ENCODE data around the gene MAMSTR. TPM values are rescaled to one million over a fixed set of nuclear protein-coding genes. Genes with fewer than 3 reads are reported as not detected.
"Not testable (repeated sequence)": the region's sequence is repeated elsewhere in the genome, so short reads cannot be mapped to it uniquely, and the experiment has no call there.

The MAMSTR gene
- polyA plus RNA-seq, 3 donors from 2014 or later, result 0.17 to 1.1 TPM; not detected in 1

GRCh38 chr19:48708471-48708870 is 11.1 kb downstream of the MAMSTR start:
- Mint-ChIP-seq H3K36me3 (peaks cover 4 to 9% (median 4%) of the 10 kb centered on the region in 3 donors), H3K9me3 (no peaks in the 10 kb centered on the region), H3K27me3 (ENCODE audit: low read depth in 3 of 3) (peaks cover 0 to 2% (median 0%) of the 10 kb centered on the region in 3 donors), H3K4me3 (no peak overlapping the region), H3K4me1 (peaks cover 0 to 2% of the 10 kb centered on the region in 2 donors), H3K27ac (no peak overlapping the region)
- no peak for DNase-seq

- Mint-ChIP-seq H3K4me3 (no peak overlapping the region), H3K4me1 (no peaks in the 10 kb centered on the region), H3K36me3 (peaks cover 4 to 19% (median 9%) of the 10 kb centered on the region in 3 donors), H3K27me3 (ENCODE audit: low read depth in 3 of 3) (peaks cover 0 to 2% (median 0%) of the 10 kb centered on the region in 3 donors), H3K9me3 (no peaks in the 10 kb centered on the region), H3K27ac (no peak overlapping the region)
- no peak for DNase-seq
Observed at GRCh38 chr19:48705431-48705830, 14.1 kb downstream of the MAMSTR start.

- H3K4me3 Mint-ChIP-seq, result no peak overlapping the region
- H3K9me3 Mint-ChIP-seq, result no peaks in the 10 kb centered on the region
- peaks cover 0 to 5% (median 1%) of the 10 kb centered on the region in 3 donors for H3K27me3 Mint-ChIP-seq (ENCODE audit: low read depth in 3 of 3)
- H3K4me1 Mint-ChIP-seq, result no peaks in the 10 kb centered on the region
- no peak overlapping the region for H3K27ac Mint-ChIP-seq
- DNase-seq, result no peak
- H3K36me3 Mint-ChIP-seq, result peaks cover 4 to 19% (median 13%) of the 10 kb centered on the region in 3 donors
Observed at GRCh38 chr19:48703316-48703715, 16.2 kb downstream of the MAMSTR start.

- no peaks in the 10 kb centered on the region for H3K9me3 Mint-ChIP-seq
- H3K4me3 Mint-ChIP-seq, result no peak overlapping the region
- no peak overlapping the region for H3K27ac Mint-ChIP-seq
- H3K4me1 Mint-ChIP-seq, result no peaks in the 10 kb centered on the region
- DNase-seq, result no peak
- H3K36me3 Mint-ChIP-seq, result peaks cover 4 to 19% (median 13%) of the 10 kb centered on the region in 3 donors
- H3K27me3 Mint-ChIP-seq (ENCODE audit: low read depth in 3 of 3), result peaks cover 0 to 3% (median 1%) of the 10 kb centered on the region in 3 donors
Observed at GRCh38 chr19:48702701-48703100, 16.8 kb downstream of the MAMSTR start.

GRCh38 chr19:48698046-48698445 is 21.5 kb downstream of the MAMSTR start:
- H3K27ac Mint-ChIP-seq, result no peak overlapping the region
- no peak overlapping the region for H3K4me3 Mint-ChIP-seq
- no peak for DNase-seq
- peaks cover 0 to 10% (median 9%) of the 10 kb centered on the region in 3 donors for H3K36me3 Mint-ChIP-seq
- H3K4me1 Mint-ChIP-seq, result peaks cover 0 to 6% of the 10 kb centered on the region in 2 donors
- H3K27me3 Mint-ChIP-seq (ENCODE audit: low read depth in 3 of 3), result peaks cover 0 to 8% (median 8%) of the 10 kb centered on the region in 3 donors
- H3K9me3 Mint-ChIP-seq, result no peaks in the 10 kb centered on the region

GRCh38 chr19:48696353-48697010 is 23.0 kb downstream of the MAMSTR start:
- Mint-ChIP-seq H3K27ac (no peak overlapping the region), H3K36me3 (peaks cover 0 to 9% (median 5%) of the 10 kb centered on the region in 3 donors), H3K27me3 (ENCODE audit: low read depth in 3 of 3) (peaks cover 0 to 8% (median 8%) of the 10 kb centered on the region in 3 donors), H3K4me3 (peak overlapping the region in 4 of 5 donors; percentile 21 to 70 (median 42)), H3K9me3 (no peaks in the 10 kb centered on the region), H3K4me1 (peaks cover 0 to 6% of the 10 kb centered on the region in 2 donors)
- no peak for DNase-seq

- Mint-ChIP-seq H3K27ac (no peak within 1 kb of the TSS), H3K9me3 (no peaks in the 10 kb centered on the region), H3K4me3 (peak within 1 kb of the TSS in 4 of 5 donors; percentile 21 to 70 (median 42)), H3K36me3 (peaks cover 0 to 8% (median 4%) of the 10 kb centered on the region in 3 donors), H3K27me3 (ENCODE audit: low read depth in 3 of 3) (peaks cover 0 to 8% (median 8%) of the 10 kb centered on the region in 3 donors), H3K4me1 (peaks cover 0 to 6% of the 10 kb centered on the region in 2 donors)
- DNase-seq, result no peak
Observed at GRCh38 chr19:48695743-48696352, 23.7 kb downstream of the MAMSTR start, which contains the start of gene FUT2. TSS of gene FUT2 (plus strand) at chr19:48695971. CDS start at chr19:48702957, 6,986 bp downstream.

GRCh38 chr19:48693629-48694028 is 25.9 kb downstream of the MAMSTR start:
- DNase-seq; H3K4me3 Mint-ChIP-seq; H3K9me3 Mint-ChIP-seq; H3K36me3 Mint-ChIP-seq; H3K27me3 Mint-ChIP-seq (ENCODE audit: low read depth in 3 of 3); H3K27ac Mint-ChIP-seq; H3K4me1 Mint-ChIP-seq: not testable (repeated sequence)

- Mint-ChIP-seq H3K9me3 (no peaks in the 10 kb centered on the region), H3K36me3 (no peaks in the 10 kb centered on the region), H3K4me1 (no peaks in the 10 kb centered on the region), H3K4me3 (no peak overlapping the region), H3K27me3 (ENCODE audit: low read depth in 3 of 3) (peaks cover 0 to 3% (median 0%) of the 10 kb centered on the region in 3 donors), H3K27ac (no peak overlapping the region)
- no peak for DNase-seq
Observed at GRCh38 chr19:48689449-48689848, 30.1 kb downstream of the MAMSTR start.

GRCh38 chr19:48687776-48688175 is 31.7 kb downstream of the MAMSTR start:
- no peaks in the 10 kb centered on the region for H3K4me1 Mint-ChIP-seq
- H3K36me3 Mint-ChIP-seq, result no peaks in the 10 kb centered on the region
- DNase-seq, result no peak
- H3K4me3 Mint-ChIP-seq, result no peak overlapping the region
- H3K27me3 Mint-ChIP-seq (ENCODE audit: low read depth in 3 of 3), result no peaks in the 10 kb centered on the region
- H3K9me3 Mint-ChIP-seq, result no peaks in the 10 kb centered on the region
- H3K27ac Mint-ChIP-seq, result no peak overlapping the region

GRCh38 chr19:48686637-48687036 is 32.9 kb downstream of the MAMSTR start:
- H3K27me3 Mint-ChIP-seq (ENCODE audit: low read depth in 3 of 3); H3K4me3 Mint-ChIP-seq; H3K36me3 Mint-ChIP-seq; H3K27ac Mint-ChIP-seq; H3K9me3 Mint-ChIP-seq; DNase-seq; H3K4me1 Mint-ChIP-seq: not testable (repeated sequence)

GRCh38 chr19:48686088-48686487 is 33.4 kb downstream of the MAMSTR start:
- Mint-ChIP-seq H3K4me1 (peaks cover 0 to 1% of the 10 kb centered on the region in 2 donors), H3K36me3 (no peaks in the 10 kb centered on the region), H3K4me3 (no peak overlapping the region), H3K9me3 (no peaks in the 10 kb centered on the region), H3K27me3 (ENCODE audit: low read depth in 3 of 3) (no peaks in the 10 kb centered on the region), H3K27ac (no peak overlapping the region)
- DNase-seq, result no peak

GRCh38 chr19:48685583-48685982 is 33.9 kb downstream of the MAMSTR start:
- no peak overlapping the region for H3K4me3 Mint-ChIP-seq
- no peaks in the 10 kb centered on the region for H3K36me3 Mint-ChIP-seq
- no peaks in the 10 kb centered on the region for H3K9me3 Mint-ChIP-seq
- no peak for DNase-seq
- no peak overlapping the region for H3K27ac Mint-ChIP-seq
- no peaks in the 10 kb centered on the region for H3K27me3 Mint-ChIP-seq (ENCODE audit: low read depth in 3 of 3)
- H3K4me1 Mint-ChIP-seq, result peaks cover 0 to 2% of the 10 kb centered on the region in 2 donors

GRCh38 chr19:48683349-48683748 is 36.2 kb downstream of the MAMSTR start:
- no peak for DNase-seq
- Mint-ChIP-seq H3K27me3 (ENCODE audit: low read depth in 3 of 3) (no peaks in the 10 kb centered on the region), H3K4me3 (peak overlapping the region in 2 of 5 donors; percentile 13 to 18), H3K9me3 (no peaks in the 10 kb centered on the region), H3K4me1 (peaks cover 0 to 2% of the 10 kb centered on the region in 2 donors), H3K27ac (no peak overlapping the region), H3K36me3 (no peaks in the 10 kb centered on the region)

Data from immature natural killer cell (primary cell).